HG03097 (cell line): ENCODE results near the gene SPACA6.
A peak's percentile ranks its signal among the peaks of the same experiment; 100 is the strongest.

Experiments
- ATAC-seq: cut with Tn5 transposase; IDR thresholded peaks from one replicate; pipeline ENCODE4 v1.9.1; 2021; ENCODE audit not compliant: unreplicated experiment, low FRiP score

SPACA6 gene

DNA sequence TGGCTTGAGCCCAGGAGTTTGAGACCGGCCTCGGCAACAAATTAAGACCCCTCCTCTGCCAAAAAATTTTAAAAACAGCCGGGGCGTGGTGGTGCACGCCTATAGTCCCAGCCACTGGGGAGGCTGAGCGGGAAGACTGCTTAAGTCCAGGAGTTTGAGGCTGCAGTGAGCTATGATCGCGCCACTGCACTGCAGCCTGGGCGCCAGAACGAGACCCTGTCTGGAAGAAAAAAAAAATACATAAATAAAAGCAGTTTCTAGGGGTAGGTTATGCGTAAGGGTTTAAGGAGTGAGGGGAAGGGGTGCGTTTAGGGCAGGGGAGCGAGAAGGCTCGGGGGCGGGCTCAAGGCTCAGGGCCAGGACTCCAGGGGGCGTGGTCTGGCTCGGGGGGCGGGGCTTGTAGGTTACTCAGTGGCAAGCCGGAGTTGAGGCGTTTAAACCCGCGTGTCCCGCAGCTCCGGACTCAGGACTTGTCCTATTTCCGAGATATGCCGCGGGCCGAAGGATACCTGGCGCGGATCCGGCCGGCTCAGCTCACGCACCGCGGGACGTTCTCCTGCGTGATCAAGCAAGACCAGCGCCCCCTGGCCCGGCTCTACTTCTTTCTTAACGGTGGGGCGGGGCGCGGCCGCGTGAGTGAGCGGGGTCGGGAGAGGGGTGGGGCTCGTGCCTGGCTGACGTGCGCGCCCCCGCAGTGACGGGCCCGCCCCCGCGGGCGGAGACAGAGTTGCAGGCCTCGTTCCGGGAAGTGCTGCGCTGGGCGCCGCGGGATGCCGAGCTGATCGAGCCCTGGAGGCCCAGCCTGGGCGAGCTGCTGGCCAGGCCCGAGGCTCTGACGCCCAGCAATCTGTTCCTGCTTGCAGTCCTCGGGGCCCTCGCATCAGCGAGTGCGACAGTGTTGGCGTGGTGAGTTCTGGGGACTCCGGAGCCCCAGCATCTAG lies 10.7 kb downstream of the SPACA6 start:
- peak; percentile 66 for ATAC-seq

DNA sequence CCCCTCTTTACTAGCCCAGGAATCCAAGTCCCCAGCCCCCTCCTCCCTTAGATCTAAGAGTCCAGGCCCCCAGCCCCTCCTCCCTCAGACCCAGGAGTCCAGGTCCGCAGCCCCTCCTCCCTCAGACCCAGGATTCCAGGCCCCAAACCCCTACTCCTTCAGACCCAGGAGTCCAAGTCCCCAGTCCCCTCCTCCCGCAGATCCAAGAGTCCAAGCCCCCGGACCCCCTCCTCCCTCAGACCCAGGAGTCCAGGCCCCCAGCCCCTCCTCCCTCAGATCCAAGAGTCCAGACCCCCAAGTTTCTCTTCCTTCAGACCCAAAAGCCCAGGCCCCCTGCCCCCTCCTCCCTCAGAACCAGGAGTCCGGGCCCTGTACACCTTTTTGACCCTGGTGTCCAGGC lies 11.5 kb downstream of the SPACA6 start:
- ATAC-seq, result no peak

DNA sequence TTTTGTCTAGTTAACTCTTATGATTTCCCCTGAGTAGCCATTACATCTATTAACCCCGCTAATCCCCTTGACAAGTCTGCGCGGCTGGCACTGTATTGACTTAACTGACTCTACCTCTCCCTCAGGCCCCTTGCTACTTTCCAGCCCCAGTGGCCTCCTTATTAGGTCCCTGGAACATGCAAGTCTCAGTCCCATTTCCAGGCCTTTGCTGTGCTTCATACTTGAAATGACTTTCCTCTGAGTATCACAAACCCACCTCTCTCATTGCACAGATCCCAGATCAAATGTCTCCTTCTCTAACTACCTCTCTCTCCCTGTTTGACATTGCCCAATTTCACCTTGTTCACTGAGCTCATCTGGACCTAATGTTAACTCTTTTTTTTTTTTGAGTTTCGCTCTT lies 13.2 kb downstream of the SPACA6 start:
- no peak for ATAC-seq

DNA sequence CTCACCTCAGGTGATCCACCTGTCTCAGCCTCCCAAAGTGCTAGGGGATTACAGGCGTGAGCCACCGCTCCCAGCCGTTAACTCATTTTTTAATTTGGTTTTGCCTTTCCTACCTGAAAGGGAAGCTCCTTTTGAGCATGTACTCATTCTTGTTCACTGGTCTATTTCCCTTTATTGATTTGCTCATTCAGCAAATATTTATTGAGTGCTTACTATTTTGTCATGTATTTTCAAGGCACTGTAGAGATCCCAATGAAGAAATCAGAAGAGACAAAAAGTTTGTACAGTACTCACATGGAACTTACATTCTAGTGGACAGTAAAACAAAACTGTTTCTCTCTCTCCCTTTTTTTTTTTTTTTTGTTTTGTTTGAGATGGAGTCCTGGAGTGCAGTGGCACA lies 13.8 kb downstream of the SPACA6 start:
- no peak for ATAC-seq

DNA sequence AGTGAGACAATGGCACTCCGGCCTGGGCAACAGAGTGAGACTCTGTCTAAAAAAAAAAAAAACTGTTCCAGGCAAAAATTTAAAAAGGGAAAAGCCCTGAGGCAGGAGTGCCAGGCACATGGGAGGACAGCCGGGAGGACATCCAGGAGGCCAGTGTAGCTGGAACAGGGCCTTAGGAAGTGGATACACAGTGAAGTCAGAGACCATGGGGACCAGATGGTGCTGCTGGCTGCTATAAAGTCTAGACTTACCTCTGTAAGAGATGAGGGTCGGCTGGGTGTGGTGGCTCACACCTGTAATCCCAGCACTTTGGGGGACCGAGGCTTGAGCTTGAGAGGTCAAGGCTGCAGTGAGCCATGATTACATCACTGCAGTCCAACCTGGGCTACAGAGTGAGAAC lies 15.7 kb downstream of the SPACA6 start:
- no peak for ATAC-seq

DNA sequence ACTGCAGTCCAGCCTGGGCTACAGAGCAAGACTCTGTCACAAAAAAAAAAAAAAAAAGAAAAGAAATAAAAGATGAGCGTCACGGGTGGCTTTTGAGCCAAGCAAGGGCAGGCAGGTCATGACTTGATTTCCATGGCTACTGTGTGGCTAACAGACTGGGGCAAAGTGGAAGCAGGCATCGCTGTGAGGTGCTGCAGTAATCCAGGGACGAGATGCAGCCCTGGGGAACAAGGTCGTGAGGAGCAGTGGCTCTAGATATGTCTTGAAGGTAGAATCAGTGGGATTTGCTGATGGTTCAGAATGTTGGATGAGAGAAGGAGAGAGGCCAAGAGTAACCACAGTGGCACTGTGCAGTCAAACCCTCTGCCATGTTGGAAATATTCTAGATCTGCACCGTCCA lies 16.4 kb downstream of the SPACA6 start:
- no peak for ATAC-seq

DNA sequence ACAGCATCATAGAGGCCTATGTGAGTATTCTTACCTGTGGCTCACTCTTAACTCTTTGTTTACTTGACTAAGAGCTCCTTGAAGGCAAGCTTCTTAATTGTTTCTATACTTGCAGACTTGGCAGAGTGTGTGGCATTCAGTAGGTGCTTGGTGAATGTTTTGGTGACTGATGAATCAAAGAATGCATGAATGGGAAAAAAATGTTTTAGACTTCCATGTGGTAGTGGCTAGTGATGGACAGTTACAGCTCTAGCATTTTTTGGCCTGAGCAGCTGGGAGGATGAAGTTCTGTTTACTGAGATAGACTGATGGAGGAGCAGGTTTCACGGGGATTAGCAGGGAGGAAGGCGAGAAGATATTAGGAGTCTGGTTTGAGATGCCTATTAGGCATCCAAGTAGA lies 17.0 kb downstream of the SPACA6 start:
- ATAC-seq, result no peak

DNA sequence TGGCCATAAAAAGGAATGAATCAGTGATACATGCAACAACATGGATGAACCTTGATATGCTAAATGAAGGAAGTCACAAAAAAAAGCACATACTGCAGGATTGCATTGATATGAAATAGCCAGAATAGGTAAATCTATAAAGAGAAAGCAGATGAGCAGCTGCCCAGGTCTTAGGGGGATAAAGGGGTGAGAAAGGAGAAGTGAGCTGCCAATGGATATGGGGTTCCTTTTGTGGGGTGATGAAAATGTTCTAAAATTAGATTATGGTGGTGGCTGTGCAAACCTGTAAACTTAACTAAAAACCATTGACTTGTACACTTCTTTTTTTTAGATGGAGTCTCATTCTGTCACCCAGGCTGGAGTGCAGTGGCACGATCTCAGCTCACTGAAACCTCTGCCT lies 18.6 kb downstream of the SPACA6 start:
- no peak for ATAC-seq

DNA sequence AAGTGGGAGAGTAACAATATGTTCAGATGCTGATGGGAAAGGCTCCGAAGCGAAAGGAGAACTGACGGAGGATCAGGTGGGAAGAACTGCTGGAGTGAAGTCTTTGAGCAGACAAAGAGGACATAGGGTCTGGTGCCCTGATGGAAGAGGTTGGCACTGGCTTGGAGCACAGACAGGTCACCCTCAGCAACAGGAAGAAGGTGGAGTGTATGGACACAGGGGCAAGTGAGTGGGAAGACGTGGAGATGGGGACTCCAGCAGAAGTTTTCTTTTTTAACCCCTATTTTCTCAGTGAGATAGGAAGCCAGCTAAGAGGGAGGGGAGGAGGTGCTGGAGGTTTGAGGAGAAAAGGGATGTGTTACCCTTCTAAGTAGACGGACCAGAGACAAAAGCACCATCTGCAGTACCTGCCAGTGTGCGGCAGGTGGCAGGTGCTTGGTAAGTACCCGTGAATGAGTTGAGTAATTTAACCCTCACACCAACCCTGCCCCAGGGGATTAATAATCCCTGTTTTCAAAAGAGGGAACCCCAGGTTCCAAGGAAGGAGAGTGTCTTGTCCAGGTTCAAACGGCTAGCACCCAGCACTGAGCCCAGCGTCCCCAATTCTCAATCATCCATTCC lies 19.4 kb downstream of the SPACA6 start:
- ATAC-seq, result no peak

DNA sequence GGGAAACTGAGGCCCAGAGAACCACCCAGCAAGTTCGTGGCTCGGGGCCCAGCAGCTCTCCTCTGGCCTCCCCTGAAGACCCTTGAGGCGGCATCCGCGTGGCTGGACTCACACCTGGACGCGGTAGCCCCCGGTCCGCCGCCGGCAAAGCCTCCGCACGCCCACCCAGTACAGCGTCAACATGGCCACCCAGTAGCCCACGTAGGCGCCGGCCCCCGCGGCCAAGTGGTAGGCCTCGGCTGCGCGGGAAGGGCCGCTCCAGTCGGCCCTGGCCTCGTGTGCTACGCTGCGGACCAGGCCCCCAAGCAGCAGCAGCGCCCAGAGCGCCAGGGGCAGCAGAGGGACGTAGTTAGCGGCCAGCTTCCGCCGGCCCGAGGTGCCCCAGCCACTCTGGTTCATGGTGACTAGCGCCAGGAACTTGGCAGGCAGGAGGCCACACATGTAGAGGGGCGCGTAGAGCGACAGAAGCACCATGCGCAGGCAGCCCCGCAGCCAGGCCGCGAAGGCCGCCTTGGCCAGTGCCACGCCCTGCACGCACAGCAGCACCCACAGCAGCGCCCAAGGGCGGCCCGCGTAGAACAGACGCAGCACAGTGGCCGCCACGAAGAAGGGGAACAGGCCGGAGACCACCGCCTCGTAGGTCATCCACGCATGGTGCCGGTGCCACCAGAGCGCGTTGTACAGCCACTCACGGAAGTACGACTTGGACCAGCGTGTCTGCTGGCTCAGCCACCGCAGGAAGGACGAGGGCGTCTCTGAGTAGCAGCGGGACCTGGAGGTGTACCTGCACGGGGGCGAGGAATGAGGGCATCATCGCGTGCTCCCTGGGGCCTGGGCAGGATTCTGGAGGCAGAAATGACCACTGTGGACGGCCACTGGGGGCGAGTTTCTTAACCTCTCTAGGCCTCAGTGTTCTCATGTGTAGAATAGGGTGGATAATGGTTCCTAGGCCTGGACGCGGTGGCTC lies 20.5 kb downstream of the SPACA6 start:
- ATAC-seq, result no peak

DNA sequence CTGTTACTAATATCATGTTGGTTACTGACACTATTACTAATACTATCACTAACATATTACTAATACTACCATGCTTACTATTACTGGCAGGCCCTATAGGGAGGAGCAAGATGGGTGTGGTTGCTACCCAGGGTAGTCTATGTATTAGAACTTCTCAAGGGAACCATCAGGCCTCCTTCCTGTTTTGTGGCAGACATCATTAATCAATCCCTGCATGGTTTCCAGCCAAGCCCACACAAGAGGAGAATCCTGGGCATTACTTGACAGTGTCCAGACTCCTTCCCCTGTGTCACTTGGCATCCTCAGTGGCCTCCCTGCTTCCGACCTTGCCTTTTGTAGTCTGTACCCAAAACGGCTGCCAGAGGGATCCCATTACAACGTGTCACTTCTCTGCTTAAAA lies 21.7 kb downstream of the SPACA6 start:
- ATAC-seq, result no peak

DNA sequence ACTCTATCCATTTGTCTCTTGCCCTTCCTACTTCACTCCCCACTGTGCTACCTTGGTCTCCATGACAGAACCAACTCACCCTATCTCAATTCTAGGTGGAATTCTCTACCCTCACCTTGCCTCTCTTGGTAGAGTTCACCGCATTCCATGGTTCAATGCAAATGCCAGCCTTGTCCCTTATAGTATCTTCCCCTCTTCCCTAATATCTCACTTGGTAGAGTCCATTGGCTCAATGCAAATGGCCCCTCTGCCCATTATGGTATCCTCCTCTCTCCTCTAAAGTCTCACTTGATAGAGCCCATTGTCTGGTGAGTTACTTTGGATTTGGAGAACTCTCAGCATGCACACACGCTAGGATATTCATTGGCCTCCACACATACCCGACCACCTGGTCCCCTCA lies 22.7 kb downstream of the SPACA6 start:
- ATAC-seq, result no peak

DNA sequence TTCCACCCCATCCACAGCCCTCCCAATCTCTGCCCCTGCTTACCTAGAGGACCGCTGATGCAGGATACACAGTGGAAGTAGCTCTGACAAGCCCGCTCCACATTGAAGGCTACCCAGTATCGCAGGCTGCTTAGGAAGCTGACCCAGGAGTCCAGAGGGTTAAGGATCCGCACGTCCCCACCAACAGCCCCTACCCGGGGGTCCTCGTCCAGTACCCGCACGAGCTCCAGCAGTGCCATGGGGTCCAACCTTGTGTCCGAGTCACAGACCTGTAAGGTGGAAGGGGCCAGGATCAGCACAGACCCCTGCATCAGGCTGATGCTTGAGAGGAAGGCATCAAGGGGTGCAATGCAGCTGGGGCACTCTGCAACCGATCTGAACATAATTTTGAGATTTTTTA lies 23.8 kb downstream of the SPACA6 start:
- ATAC-seq, result no peak

DNA sequence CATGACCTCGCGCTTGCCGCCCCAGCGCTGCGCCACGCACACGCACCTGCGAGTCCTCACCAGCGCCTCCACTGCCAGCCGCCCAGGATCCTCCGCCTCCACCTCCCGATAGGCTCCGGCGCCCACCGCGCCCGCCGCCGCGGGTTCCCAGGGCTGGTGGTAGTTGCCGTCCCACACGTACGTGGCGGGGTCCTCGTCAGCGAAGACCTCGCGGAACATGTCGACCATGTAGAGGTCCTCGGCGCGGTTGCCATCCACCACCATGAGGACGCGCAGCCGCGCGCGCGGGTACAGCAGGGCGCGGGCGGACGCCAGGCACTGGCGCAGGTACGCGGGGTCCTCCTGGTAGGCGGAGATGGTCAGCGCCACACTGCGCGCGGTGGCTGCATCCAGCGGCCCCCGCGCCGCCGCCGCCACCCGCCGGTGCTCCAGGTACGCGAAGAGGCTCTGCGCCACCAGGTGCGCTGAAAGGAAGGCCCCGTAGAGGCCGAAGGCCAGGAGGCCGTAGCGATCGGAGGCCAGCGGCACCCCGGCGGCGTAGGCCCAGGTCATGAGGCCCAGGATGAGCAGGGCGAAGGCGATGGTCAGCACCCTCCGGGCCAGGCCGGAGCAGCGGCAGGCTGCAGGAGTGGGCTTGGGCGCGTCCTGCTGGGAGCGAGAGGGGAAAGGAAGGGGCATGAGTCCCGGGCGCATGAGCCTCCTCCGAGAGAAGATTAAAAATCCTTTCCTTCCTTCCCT lies 26.3 kb downstream of the SPACA6 start:
- no peak for ATAC-seq

DNA sequence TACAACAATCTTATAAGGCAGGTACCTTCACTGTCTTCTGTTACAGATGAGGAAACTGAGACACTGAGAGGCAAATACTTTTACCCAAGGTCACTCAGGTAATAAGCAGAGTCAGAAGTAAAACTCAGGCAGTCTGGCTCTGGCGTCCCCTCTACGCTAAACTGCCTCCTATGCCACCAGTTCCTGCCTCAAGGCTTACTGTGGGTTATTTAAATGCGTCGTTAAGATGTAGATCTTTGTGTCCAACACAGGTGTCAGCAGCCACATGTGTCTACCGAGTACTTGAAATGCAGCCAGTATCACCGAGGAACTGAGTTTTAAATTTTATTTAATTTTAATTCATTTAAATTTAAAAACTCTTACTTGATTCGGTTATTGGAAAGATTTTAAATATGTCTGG lies 28.8 kb downstream of the SPACA6 start:
- no peak for ATAC-seq

DNA sequence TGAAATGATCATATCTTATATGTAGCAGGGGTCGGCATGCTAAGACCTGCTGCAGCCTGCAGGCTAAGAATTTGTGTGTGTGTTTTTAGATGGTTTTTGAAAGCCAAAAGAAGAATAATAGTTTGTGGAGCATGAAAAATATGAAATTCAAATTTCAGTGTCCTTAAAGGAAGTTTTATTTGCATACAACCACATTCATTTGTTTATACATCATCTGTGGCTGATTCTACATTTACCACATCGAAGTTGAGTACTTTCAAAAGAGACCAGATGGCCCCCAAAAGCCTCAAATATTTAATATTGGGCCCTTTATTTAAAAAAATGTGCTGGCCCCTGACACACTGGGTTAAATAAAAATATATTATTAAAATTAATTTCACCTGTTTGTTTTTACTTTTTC lies 29.4 kb downstream of the SPACA6 start:
- ATAC-seq, result no peak

DNA sequence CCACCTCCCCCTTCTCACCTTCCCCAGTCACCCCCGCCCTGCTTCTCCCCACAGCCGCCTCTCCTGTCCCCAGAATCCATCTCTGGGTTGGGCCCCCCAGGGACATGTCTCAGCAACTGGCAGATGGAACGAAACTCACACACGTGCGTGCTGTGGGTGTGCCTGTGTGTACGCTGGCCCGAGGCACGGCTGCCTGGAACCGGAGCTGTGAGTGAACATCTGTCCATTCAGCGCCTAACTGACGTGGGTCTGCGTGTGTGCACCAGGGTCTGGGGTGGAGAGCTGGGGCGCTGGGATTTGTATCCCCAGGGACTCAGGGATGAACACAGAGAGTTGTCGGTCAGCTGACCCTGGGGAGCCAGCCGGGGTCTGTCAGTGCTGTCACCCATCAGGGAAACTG lies 31.4 kb downstream of the SPACA6 start:
- ATAC-seq, result no peak

DNA sequence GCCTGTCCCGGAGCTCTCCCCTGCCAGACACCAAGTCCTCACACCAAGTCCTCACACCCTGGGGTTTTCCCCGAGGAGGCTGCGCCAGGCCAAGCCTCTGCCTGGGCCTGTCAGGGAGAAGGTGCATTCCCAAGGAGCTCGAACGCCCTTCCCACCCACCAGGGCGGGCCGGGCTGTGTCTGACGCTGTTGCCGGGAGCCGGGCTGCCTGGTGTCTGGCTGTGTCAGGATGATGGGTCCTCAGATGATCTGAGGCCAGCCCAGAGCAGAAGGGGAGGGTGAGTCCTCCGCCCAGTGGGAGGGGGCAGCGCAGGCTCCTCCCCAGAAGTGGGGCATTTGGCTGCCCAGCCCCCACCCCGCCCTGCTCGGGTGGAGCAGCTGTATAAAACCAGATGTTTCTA lies 32.9 kb downstream of the SPACA6 start:
- ATAC-seq, result no peak

DNA sequence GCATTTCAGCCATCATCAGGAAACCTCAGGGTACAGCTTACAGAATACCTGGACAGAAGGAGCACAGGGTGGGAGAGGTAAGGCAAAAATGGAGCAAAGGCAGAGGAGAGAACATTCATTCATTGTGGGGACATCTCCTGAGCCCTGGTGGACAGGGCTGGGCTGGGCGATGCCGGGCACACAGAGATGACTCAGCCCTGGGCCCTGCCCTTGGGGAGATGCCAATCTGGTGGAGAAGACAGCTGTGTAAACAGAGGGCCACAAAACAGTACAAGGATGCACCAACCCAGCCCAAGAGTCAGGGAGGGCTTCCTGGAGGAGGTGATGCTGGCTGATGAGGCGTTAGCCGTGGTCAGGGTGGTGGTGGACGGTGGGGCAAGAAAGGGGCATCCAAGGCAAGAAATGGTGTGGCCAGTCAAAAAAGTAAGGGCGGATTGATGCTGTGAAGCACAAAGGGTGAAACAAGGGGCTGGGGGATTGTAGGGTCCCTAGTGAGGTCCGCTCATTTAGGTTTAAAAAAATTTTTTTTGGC lies 34.3 kb downstream of the SPACA6 start:
- ATAC-seq, result no peak

DNA sequence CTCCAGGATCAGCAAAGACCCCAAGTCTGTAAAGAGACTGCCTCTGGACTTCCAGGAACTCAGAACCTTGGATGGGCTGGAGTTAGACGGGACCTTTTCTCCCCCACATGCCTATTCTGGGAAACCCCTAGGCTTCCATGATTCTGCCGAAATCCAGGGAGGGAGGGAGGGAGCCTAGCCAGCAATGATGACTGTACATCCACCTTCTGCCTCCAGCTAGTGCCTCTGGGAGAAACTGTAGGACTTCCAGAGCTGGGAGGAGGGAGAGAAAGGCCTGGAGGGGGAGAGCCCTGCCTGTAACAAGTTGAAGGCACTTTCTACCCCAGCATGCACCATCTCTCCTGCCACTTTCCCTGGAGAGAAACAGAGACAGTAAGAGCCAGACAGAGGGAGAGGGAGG lies 36.7 kb downstream of the SPACA6 start:
- ATAC-seq, result no peak
